HAP-1 (cell line): ENCODE data around the gene MAEA.
"Not testable (repeated sequence)": the region's sequence is repeated elsewhere in the genome, so short reads cannot be mapped to it uniquely, and the experiment has no call there.

ENCODE experiments used
- DNase-seq, 2 experiments: peaks; one replicate each; pipeline ENCODE4 v3.0.0-alpha.2; 2016 to 2020; ENCODE audit warnings: low spot score in 2 of 2
- H3K27me3 ChIP-seq: fragments of 250-450 bp; sonication (Bioruptor Pico); 2 replicates; pipeline ENCODE4 v1.5.1; 2020; ENCODE audit warnings: low read depth, mild to moderate bottlenecking, moderate library complexity
- H3K36me3 ChIP-seq: fragments of 250-450 bp; sonication (Bioruptor Pico); replicated peaks from 2 replicates; pipeline ENCODE4 v1.5.1; 2020; ENCODE audit warnings: mild to moderate bottlenecking
- H3K4me1 ChIP-seq: fragments of 250-450 bp; sonication (Bioruptor Pico); 2 replicates; pipeline ENCODE4 v1.5.1; 2020; ENCODE audit warnings: mild to moderate bottlenecking
- H3K4me3 ChIP-seq: fragments of 250-450 bp; sonication (Bioruptor Pico); 2 replicates; pipeline ENCODE4 v1.5.1; 2020; ENCODE audit warnings: mild to moderate bottlenecking, moderate library complexity
- H3K9me3 ChIP-seq: fragments of 250-450 bp; sonication (Bioruptor Pico); 2 replicates; pipeline ENCODE4 v1.5.1; 2020; ENCODE audit warnings: mild to moderate bottlenecking, moderate library complexity
- in situ Hi-C: fragments of 300-500 bp; cut with MboI; formaldehyde crosslinking; loops from 3 replicates; pipeline ENCODE4 v1.14.3; 2020; ENCODE audit warnings: low sequenced_read_pairs, inconsistent platforms, mixed read lengths

The MAEA gene

GRCh38 chr4:1369479-1370079, 79.9 kb downstream of the MAEA start:
- no peaks in the 10 kb centered on the region for H3K36me3 ChIP-seq
- in situ Hi-C loops = loop anchor here (25.0 kb wide), 1 partner anchor 268 kb away; no protein-coding TSS in a partner anchor

GRCh38 chr4:1370321-1371124, 80.8 kb downstream of the MAEA start:
- H3K4me1 ChIP-seq = peaks cover 12% of the 10 kb centered on the region
- no peaks in the 10 kb centered on the region for H3K27me3 ChIP-seq
- no peaks in the 10 kb centered on the region; the same call in 1 of the 2 replicates for H3K9me3 ChIP-seq
- no peaks in the 10 kb centered on the region for H3K36me3 ChIP-seq
- H3K4me3 ChIP-seq = no peak overlapping the region
- no peak for DNase-seq
- in situ Hi-C loops = loop anchor here (25.0 kb wide), 1 partner anchor 267 kb away; no protein-coding TSS in a partner anchor

More at GRCh38 chr4:1369479-1370079, 79.9 kb downstream of the MAEA start:
- H3K27me3 ChIP-seq = no peaks in the 10 kb centered on the region
- H3K4me3 ChIP-seq = no peak overlapping the region
- peaks cover 12% of the 10 kb centered on the region for H3K4me1 ChIP-seq
- DNase-seq = peak; percentile 53 to 70
- no peaks in the 10 kb centered on the region; the same call in 1 of the 2 replicates for H3K9me3 ChIP-seq

- Histone ChIP-seq H3K36me3 (no peaks in the 10 kb centered on the region), H3K9me3 (no peaks in the 10 kb centered on the region; the same call in 1 of the 2 replicates), H3K27me3 (no peaks in the 10 kb centered on the region), H3K4me1 (peaks cover 12% of the 10 kb centered on the region), H3K4me3 (no peak overlapping the region)
- in situ Hi-C loops = loop anchor here (25.0 kb wide), 1 partner anchor 266 kb away; no protein-coding TSS in a partner anchor
- DNase-seq = no peak
Measured at GRCh38 chr4:1371176-1372165, 81.8 kb downstream of the MAEA start.

GRCh38 chr4:1372576-1372975, 82.9 kb downstream of the MAEA start:
- not testable (repeated sequence) for H3K4me3 ChIP-seq, H3K36me3 ChIP-seq, H3K27me3 ChIP-seq, H3K9me3 ChIP-seq, DNase-seq
- in situ Hi-C loops = loop anchor here (25.0 kb wide), 1 partner anchor 265 kb away; no protein-coding TSS in a partner anchor
- H3K4me1 ChIP-seq = peaks cover 12% of the 10 kb centered on the region

- in situ Hi-C loops = loop anchor here (25.0 kb wide), 1 partner anchor 263 kb away; no protein-coding TSS in a partner anchor
Measured at GRCh38 chr4:1373892-1374705, 84.4 kb downstream of the MAEA start.

GRCh38 chr4:1374706-1375045, 85.0 kb downstream of the MAEA start:
- DNase-seq = no peak

More at GRCh38 chr4:1373892-1374705, 84.4 kb downstream of the MAEA start:
- H3K4me3 ChIP-seq = no peak overlapping the region
- DNase-seq = no peak
- H3K27me3 ChIP-seq = no peaks in the 10 kb centered on the region
- H3K36me3 ChIP-seq = no peaks in the 10 kb centered on the region
- peaks cover 6% of the 10 kb centered on the region for H3K4me1 ChIP-seq
- H3K9me3 ChIP-seq = no peaks in the 10 kb centered on the region; the same call in 1 of the 2 replicates

GRCh38 chr4:1375051-1375721, 85.5 kb downstream of the MAEA start:
- Histone ChIP-seq H3K4me3 (no peak overlapping the region), H3K27me3 (no peaks in the 10 kb centered on the region), H3K36me3 (no peaks in the 10 kb centered on the region), H3K9me3 (no peaks in the 10 kb centered on the region; the same call in 1 of the 2 replicates), H3K4me1 (no peaks in the 10 kb centered on the region)
- DNase-seq = no peak
- in situ Hi-C loops = no loop called here

More at GRCh38 chr4:1374706-1375045, 85.0 kb downstream of the MAEA start:
- H3K4me1 ChIP-seq = peaks cover 2% of the 10 kb centered on the region; the same call in 1 of the 2 replicates
- in situ Hi-C loops = loop anchor here (25.0 kb wide), 1 partner anchor 263 kb away; no protein-coding TSS in a partner anchor
- H3K4me3 ChIP-seq = no peak overlapping the region
- H3K9me3 ChIP-seq = no peaks in the 10 kb centered on the region; the same call in 1 of the 2 replicates
- no peaks in the 10 kb centered on the region for H3K27me3 ChIP-seq
- no peaks in the 10 kb centered on the region for H3K36me3 ChIP-seq

- DNase-seq = no peak
- in situ Hi-C loops = no loop called here
- H3K36me3 ChIP-seq = no peaks in the 10 kb centered on the region
Measured at GRCh38 chr4:1375761-1376322, 86.2 kb downstream of the MAEA start.

GRCh38 chr4:1376391-1376840, 86.7 kb downstream of the MAEA start:
- no peak for DNase-seq
- H3K4me1 ChIP-seq = no peaks in the 10 kb centered on the region
- no peaks in the 10 kb centered on the region for H3K36me3 ChIP-seq
- H3K9me3 ChIP-seq = no peaks in the 10 kb centered on the region; the same call in 1 of the 2 replicates
- no peaks in the 10 kb centered on the region for H3K27me3 ChIP-seq
- no peak overlapping the region for H3K4me3 ChIP-seq
- in situ Hi-C loops = no loop called here

More at GRCh38 chr4:1375761-1376322, 86.2 kb downstream of the MAEA start:
- H3K27me3 ChIP-seq = no peaks in the 10 kb centered on the region
- H3K9me3 ChIP-seq = no peaks in the 10 kb centered on the region; the same call in 1 of the 2 replicates
- H3K4me3 ChIP-seq = no peak overlapping the region
- no peaks in the 10 kb centered on the region for H3K4me1 ChIP-seq

GRCh38 chr4:1376841-1377605, 87.3 kb downstream of the MAEA start:
- Histone ChIP-seq H3K4me1 (no peaks in the 10 kb centered on the region), H3K9me3 (no peaks in the 10 kb centered on the region; the same call in 1 of the 2 replicates), H3K4me3 (no peak overlapping the region), H3K36me3 (no peaks in the 10 kb centered on the region), H3K27me3 (no peaks in the 10 kb centered on the region)
- in situ Hi-C loops = no loop called here
- DNase-seq = no peak

GRCh38 chr4:1377606-1378261, 88.0 kb downstream of the MAEA start:
- no peaks in the 10 kb centered on the region for H3K36me3 ChIP-seq
- no peak overlapping the region for H3K4me3 ChIP-seq
- in situ Hi-C loops = no loop called here
- no peaks in the 10 kb centered on the region for H3K4me1 ChIP-seq
- H3K27me3 ChIP-seq = no peaks in the 10 kb centered on the region
- DNase-seq = no peak
- no peaks in the 10 kb centered on the region; the same call in 1 of the 2 replicates for H3K9me3 ChIP-seq
